Stimulated activated CD4-positive, alpha-beta T cell treated with anti-CD3 and anti-CD28 coated beads, Interleukin-15, amount 100 ng/mL, for 48 hours (primary cell): Measurements from ENCODE around the gene TTC31.
"Not testable (repeated sequence)": the region's sequence is repeated elsewhere in the genome, so short reads cannot be mapped to it uniquely, and the experiment has no call there.

Source experiments
- DNase-seq, 2 donors: peaks; one replicate each; pipeline ENCODE4 v3.0.0-alpha.2; 2020; ENCODE audit warnings: low read depth in 2 of 2

Gene TTC31

GRCh38 chr2:74482801-74483674 lies at the start of gene TTC31, which contains the start of gene CCDC142:
Gene TTC31 (plus strand): TSS chr2:74483081. CDS start chr2:74483096, 15 bp downstream.
Gene CCDC142 (minus strand): TSS chr2:74482998. CDS start chr2:74482837, 161 bp downstream.
- DNase-seq: peak; percentile 89 to 93

- DNase-seq: no peak
These were observed 46.6 kb upstream of the TTC31 start for GRCh38 chr2:74436111-74436805.

GRCh38 chr2:74436848-74437695 lies 45.8 kb upstream of the TTC31 start:
- DNase-seq: no peak

- DNase-seq: no peak
These were observed 44.6 kb upstream of the TTC31 start for GRCh38 chr2:74438248-74438647.

GRCh38 chr2:74439373-74439772 lies 43.5 kb upstream of the TTC31 start:
- no peak for DNase-seq

GRCh38 chr2:74439803-74440377 lies 43.0 kb upstream of the TTC31 start:
- no peak for DNase-seq

GRCh38 chr2:74440378-74441169 lies 42.3 kb upstream of the TTC31 start:
- DNase-seq: peak; percentile 40 to 48

- no peak for DNase-seq
These were observed 41.7 kb upstream of the TTC31 start for GRCh38 chr2:74441170-74441689.

- DNase-seq: no peak
These were observed 41.0 kb upstream of the TTC31 start, which contains the start of gene RTKN for GRCh38 chr2:74441690-74442482. Gene RTKN (minus strand): TSS chr2:74441937. CDS start chr2:74441816, 121 bp downstream.

GRCh38 chr2:74442483-74443297 lies 40.2 kb upstream of the TTC31 start:
- not testable (repeated sequence) for DNase-seq

GRCh38 chr2:74444498-74445318 lies 38.2 kb upstream of the TTC31 start:
- DNase-seq: no peak

- no peak for DNase-seq
These were observed 35.5 kb upstream of the TTC31 start for GRCh38 chr2:74447230-74447999.

GRCh38 chr2:74448771-74449170 lies 34.1 kb upstream of the TTC31 start:
- no peak for DNase-seq

- no peak for DNase-seq
These were observed 32.2 kb upstream of the TTC31 start for GRCh38 chr2:74450570-74451190.

GRCh38 chr2:74454654-74455511 lies 28.0 kb upstream of the TTC31 start, which contains the start of gene INO80B:
Gene INO80B (plus strand): TSS chr2:74455087. CDS start chr2:74455117, 30 bp downstream.
- DNase-seq: peak; percentile 96
